ENCODE results near the gene HSDL1. TPM values are rescaled to one million over a fixed set of nuclear protein-coding genes. Genes with fewer than 3 reads are reported as not detected.

The HSDL1 gene
- total RNA-seq, 1 donor from 2014 or later: 29.2 TPM

DNA sequence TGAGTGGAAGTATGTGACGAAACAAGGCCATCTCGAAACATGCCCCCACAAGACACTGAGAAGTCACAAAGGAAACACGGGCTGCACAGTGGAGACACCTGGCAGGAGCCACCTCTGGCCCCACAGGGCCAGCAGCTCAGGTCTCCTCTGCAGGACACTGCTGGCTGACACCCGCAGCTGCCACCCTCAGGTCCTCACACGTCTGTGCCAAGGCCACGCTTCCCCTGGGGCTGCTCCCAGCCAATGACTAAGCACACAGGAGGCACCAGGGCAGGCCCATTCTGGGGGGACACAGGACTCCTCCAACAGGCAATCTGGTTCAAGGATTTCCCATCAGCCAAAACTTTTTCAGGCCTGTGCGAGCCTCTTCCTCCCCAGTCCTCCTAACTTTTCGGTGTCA lies 64.6 kb downstream of the HSDL1 start:
- Histone ChIP-seq H3K36me3 (ENCODE audit: insufficient read depth, low read length) (peaks cover 32% of the 10 kb centered on the region), H3K4me2 (ENCODE audit: low read length) (no peak overlapping the region), H3K9me3 (ENCODE audit: insufficient read depth, low read depth, low read length) (no peaks in the 10 kb centered on the region), H2AFZ (ENCODE audit: low read depth, low read length) (no peak overlapping the region), H3K27ac (ENCODE audit: low read depth, low read length) (no peak overlapping the region), H3K4me1 (ENCODE audit: insufficient read depth, low read length) (no peaks in the 10 kb centered on the region), H3K4me3 (ENCODE audit: insufficient read depth, low read depth, low read length) (no peak overlapping the region), H3K27me3 (ENCODE audit: insufficient read depth, low read length) (no peaks in the 10 kb centered on the region), H4K20me1 (ENCODE audit: insufficient read depth, low read length) (peaks cover 46% of the 10 kb centered on the region), H3K79me2 (ENCODE audit: insufficient read depth, low read length) (peaks cover 17% of the 10 kb centered on the region), H3K9ac (ENCODE audit: low read length) (no peak overlapping the region)
- DNase-seq (ENCODE audit: low read depth): no peak
- Mint-ChIP-seq H3K9me3 (ENCODE audit: unreplicated experiment) (peaks cover 3% of the 10 kb centered on the region), H3K27ac (ENCODE audit: unreplicated experiment) (no peak overlapping the region), H3K36me3 (ENCODE audit: low read depth, unreplicated experiment) (peaks cover 17% of the 10 kb centered on the region), H3K4me1 (ENCODE audit: low read depth, unreplicated experiment) (no peaks in the 10 kb centered on the region), H3K27me3 (ENCODE audit: low read depth, unreplicated experiment) (no peaks in the 10 kb centered on the region), H3K4me3 (ENCODE audit: unreplicated experiment) (no peak overlapping the region)
- no peak for FAIRE-seq
- TF ChIP-seq, protein P1, sequence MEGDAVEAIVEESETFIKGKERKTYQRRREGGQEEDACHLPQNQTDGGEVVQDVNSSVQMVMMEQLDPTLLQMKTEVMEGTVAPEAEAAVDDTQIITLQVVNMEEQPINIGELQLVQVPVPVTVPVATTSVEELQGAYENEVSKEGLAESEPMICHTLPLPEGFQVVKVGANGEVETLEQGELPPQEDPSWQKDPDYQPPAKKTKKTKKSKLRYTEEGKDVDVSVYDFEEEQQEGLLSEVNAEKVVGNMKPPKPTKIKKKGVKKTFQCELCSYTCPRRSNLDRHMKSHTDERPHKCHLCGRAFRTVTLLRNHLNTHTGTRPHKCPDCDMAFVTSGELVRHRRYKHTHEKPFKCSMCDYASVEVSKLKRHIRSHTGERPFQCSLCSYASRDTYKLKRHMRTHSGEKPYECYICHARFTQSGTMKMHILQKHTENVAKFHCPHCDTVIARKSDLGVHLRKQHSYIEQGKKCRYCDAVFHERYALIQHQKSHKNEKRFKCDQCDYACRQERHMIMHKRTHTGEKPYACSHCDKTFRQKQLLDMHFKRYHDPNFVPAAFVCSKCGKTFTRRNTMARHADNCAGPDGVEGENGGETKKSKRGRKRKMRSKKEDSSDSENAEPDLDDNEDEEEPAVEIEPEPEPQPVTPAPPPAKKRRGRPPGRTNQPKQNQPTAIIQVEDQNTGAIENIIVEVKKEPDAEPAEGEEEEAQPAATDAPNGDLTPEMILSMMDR (IDR thresholded peaks at IDR 0.05; ENCODE audit: insufficient read depth, low read depth, low read length): no peak
- TF ChIP-seq EZH2 (IDR thresholded peaks at IDR 0.05; ENCODE audit: insufficient read depth, low read length): no peak

DNA sequence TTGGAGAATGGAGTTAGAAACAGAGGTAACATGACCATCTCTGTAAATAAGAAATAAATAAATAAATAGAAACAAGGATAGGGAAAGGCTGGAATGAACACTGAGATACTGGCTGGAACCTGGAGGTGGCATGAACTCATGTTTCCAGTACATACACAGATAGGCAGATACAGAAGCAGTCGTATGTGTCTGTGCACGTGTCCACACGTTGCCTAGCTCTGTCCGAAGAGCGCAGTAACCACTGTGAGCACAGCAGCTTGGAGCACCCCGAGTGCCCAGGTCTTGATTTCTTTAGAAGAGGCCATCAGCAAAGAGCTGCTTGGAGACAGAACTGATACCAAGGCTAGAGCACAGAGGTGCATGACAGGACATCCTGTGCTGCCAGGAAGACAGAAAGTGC lies 65.3 kb downstream of the HSDL1 start:
- TF ChIP-seq, protein P1 (IDR thresholded peaks at IDR 0.05; ENCODE audit: insufficient read depth, low read depth, low read length): no peak
- TF ChIP-seq EZH2 (IDR thresholded peaks at IDR 0.05; ENCODE audit: insufficient read depth, low read length): no peak
- Histone ChIP-seq H3K4me3 (ENCODE audit: insufficient read depth, low read depth, low read length) (no peak overlapping the region), H3K79me2 (ENCODE audit: insufficient read depth, low read length) (peaks cover 17% of the 10 kb centered on the region), H4K20me1 (ENCODE audit: insufficient read depth, low read length) (peaks cover 46% of the 10 kb centered on the region), H3K27me3 (ENCODE audit: insufficient read depth, low read length) (no peaks in the 10 kb centered on the region), H3K36me3 (ENCODE audit: insufficient read depth, low read length) (peaks cover 34% of the 10 kb centered on the region), H2AFZ (ENCODE audit: low read depth, low read length) (no peak overlapping the region), H3K27ac (ENCODE audit: low read depth, low read length) (no peak overlapping the region), H3K4me2 (ENCODE audit: low read length) (no peak overlapping the region), H3K9me3 (ENCODE audit: insufficient read depth, low read depth, low read length) (no peaks in the 10 kb centered on the region), H3K9ac (ENCODE audit: low read length) (no peak overlapping the region), H3K4me1 (ENCODE audit: insufficient read depth, low read length) (no peaks in the 10 kb centered on the region)
- H3K9me3 Mint-ChIP-seq (ENCODE audit: unreplicated experiment): peaks cover 3% of the 10 kb centered on the region
- no peaks in the 10 kb centered on the region for H3K4me1 Mint-ChIP-seq (ENCODE audit: low read depth, unreplicated experiment)
- peaks cover 16% of the 10 kb centered on the region for H3K36me3 Mint-ChIP-seq (ENCODE audit: low read depth, unreplicated experiment)
- no peak overlapping the region for H3K4me3 Mint-ChIP-seq (ENCODE audit: unreplicated experiment)
- no peak overlapping the region for H3K27ac Mint-ChIP-seq (ENCODE audit: unreplicated experiment)
- FAIRE-seq (no peak), DNase-seq (ENCODE audit: low read depth) (no peak)
- no peaks in the 10 kb centered on the region for H3K27me3 Mint-ChIP-seq (ENCODE audit: low read depth, unreplicated experiment)

DNA sequence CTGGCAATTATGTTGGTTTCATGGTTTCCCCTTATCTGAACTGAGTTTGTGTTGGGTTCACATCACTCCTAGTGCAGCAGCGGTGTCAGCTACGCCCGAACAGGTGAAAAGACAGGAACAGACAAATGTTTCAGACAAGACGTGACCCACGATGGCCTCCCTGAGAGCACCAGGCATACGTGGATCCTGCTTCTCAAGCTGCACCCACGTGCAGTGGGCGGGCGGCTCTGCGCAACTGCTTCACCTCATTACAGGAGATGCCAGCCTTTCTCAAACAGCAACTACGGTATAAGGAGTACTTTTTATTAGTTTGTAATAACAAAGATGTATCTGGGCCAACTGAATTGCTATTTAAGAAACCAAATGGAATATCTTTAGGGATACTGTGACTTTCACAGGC lies 69.6 kb downstream of the HSDL1 start:
- Mint-ChIP-seq H3K27me3 (ENCODE audit: low read depth, unreplicated experiment) (no peaks in the 10 kb centered on the region), H3K36me3 (ENCODE audit: low read depth, unreplicated experiment) (peaks cover 14% of the 10 kb centered on the region), H3K9me3 (ENCODE audit: unreplicated experiment) (peaks cover 3% of the 10 kb centered on the region), H3K4me1 (ENCODE audit: low read depth, unreplicated experiment) (no peaks in the 10 kb centered on the region), H3K27ac (ENCODE audit: unreplicated experiment) (no peak overlapping the region), H3K4me3 (ENCODE audit: unreplicated experiment) (no peak overlapping the region)
- H3K4me1 ChIP-seq (ENCODE audit: insufficient read depth, low read length): no peaks in the 10 kb centered on the region
- peaks cover 40% of the 10 kb centered on the region for H4K20me1 ChIP-seq (ENCODE audit: insufficient read depth, low read length)
- peaks cover 17% of the 10 kb centered on the region for H3K79me2 ChIP-seq (ENCODE audit: insufficient read depth, low read length)
- FAIRE-seq (no peak), DNase-seq (ENCODE audit: low read depth) (no peak)
- H3K36me3 ChIP-seq (ENCODE audit: insufficient read depth, low read length): peaks cover 22% of the 10 kb centered on the region
- no peaks in the 10 kb centered on the region for H3K27me3 ChIP-seq (ENCODE audit: insufficient read depth, low read length)
- no peak for TF ChIP-seq EZH2 (IDR thresholded peaks at IDR 0.05; ENCODE audit: insufficient read depth, low read length)
- TF ChIP-seq, protein P1 (IDR thresholded peaks at IDR 0.05; ENCODE audit: insufficient read depth, low read depth, low read length): no peak
- H3K27ac ChIP-seq (ENCODE audit: low read depth, low read length): no peak overlapping the region
- H3K9ac ChIP-seq (ENCODE audit: low read length): no peak overlapping the region
- no peak overlapping the region for H3K4me3 ChIP-seq (ENCODE audit: insufficient read depth, low read depth, low read length)
- no peak overlapping the region for H2AFZ ChIP-seq (ENCODE audit: low read depth, low read length)
- H3K4me2 ChIP-seq (ENCODE audit: low read length): no peak overlapping the region
- H3K9me3 ChIP-seq (ENCODE audit: insufficient read depth, low read depth, low read length): no peaks in the 10 kb centered on the region

Measured in astrocyte (in vitro differentiated cells and primary cell).